GM18519 (cell line): Measurements from ENCODE around the gene LPXN.

ENCODE experiments used
- ATAC-seq: cut with Tn5 transposase; IDR thresholded peaks from one replicate; pipeline ENCODE4 v1.9.1; 2021; ENCODE audit warnings: mild to moderate bottlenecking, moderate library complexity; ENCODE audit not compliant: unreplicated experiment, low FRiP score

The LPXN gene

GRCh38 chr11:58525037-58525614 is 50.5 kb downstream of the LPXN start:
- ATAC-seq, result peak; percentile 91

GRCh38 chr11:58524232-58525036 is 51.2 kb downstream of the LPXN start:
- ATAC-seq, result peak; percentile 17

DNA sequence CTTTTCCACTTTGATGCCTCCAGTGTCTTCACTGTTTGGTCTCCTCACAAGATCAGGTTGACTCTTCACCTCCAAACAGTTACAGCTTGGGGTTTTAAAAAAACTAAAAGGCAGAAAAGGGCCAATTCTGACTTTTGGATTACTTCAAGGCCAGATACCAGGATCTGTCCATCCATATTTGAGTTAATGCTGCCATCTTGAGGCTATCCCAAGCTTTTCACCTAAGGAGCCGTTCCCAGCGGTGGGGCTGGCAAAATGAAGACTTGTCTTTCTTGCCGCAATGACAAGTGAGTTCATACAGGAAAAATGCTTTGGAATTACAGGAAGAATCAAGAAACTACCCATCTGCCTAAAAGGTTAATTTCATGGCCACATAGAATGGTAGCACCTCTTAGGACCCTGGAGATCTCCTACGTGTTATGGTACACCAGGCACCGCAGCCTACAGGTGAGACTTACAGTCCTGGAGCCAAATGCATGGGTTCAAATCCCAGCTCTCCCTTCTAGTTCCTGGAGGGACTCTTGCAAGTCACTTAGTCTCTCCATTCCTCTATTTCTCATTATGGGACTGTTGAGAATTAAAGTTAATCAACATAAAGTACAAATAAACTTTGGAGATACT is 61.8 kb downstream of the LPXN start:
- peak; percentile 67 for ATAC-seq

GRCh38 chr11:58511636-58512035 is 64.0 kb downstream of the LPXN start:
- ATAC-seq, result no peak

- ATAC-seq, result no peak
These were observed 65.9 kb downstream of the LPXN start for GRCh38 chr11:58509748-58510147.

- ATAC-seq, result no peak
These were observed 66.8 kb downstream of the LPXN start for GRCh38 chr11:58508814-58509213.

- ATAC-seq, result no peak
These were observed 67.7 kb downstream of the LPXN start, which contains the start of gene OR5B21 for GRCh38 chr11:58508005-58508404. Gene OR5B21, minus strand, starts transcription at chr11:58508105. Its CDS starts 0 bp downstream, at chr11:58508105.

DNA sequence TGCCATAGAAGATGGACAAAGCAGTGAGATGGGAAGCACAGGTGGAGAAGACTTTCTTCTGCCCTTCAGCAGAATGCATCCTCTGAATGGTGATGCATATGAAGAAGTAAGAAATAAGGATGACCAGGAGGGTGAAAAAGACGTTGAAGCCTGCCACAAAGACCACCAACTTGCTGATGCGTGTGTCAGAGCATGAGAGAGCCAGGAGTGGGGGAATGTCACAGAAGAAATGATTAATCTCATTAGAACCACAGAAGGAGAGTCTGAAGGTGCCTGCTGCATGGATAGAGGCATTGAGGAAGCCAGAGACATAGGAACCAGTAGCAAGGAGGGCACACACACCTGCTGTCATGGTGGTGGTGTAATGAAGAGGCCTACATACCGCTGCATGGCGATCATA is 68.3 kb downstream of the LPXN start:
- ATAC-seq, result no peak

DNA sequence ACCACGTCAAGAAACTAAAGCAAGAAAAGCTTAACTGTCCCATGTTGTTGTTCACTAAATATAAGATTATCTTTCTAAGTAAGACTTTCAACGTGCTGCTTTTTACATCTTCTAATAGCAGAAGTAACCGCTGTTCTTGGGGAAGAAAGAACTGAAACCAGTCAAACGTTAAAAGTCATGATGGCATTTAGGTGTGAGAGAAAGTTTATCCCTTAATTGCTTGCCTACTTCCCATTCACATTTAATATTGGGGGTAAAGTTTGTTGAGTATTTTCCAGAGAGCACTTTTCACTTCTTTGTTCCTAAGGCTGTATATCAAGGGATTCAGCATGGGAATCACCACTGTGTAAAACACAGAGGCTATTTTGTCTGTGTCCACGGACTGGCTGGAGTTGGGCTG is 68.7 kb downstream of the LPXN start:
- ATAC-seq, result peak; percentile 46

GRCh38 chr11:58505849-58506248 is 69.8 kb downstream of the LPXN start:
- ATAC-seq, result no peak

- ATAC-seq, result no peak
These were observed 71.4 kb downstream of the LPXN start for GRCh38 chr11:58504232-58504631.

- peak; percentile 95 for ATAC-seq
These were observed 72.2 kb downstream of the LPXN start for GRCh38 chr11:58503361-58503856.

- ATAC-seq, result no peak
These were observed 73.7 kb downstream of the LPXN start for GRCh38 chr11:58502004-58502403.

- ATAC-seq, result no peak
These were observed 77.2 kb downstream of the LPXN start for GRCh38 chr11:58498464-58498863.

DNA sequence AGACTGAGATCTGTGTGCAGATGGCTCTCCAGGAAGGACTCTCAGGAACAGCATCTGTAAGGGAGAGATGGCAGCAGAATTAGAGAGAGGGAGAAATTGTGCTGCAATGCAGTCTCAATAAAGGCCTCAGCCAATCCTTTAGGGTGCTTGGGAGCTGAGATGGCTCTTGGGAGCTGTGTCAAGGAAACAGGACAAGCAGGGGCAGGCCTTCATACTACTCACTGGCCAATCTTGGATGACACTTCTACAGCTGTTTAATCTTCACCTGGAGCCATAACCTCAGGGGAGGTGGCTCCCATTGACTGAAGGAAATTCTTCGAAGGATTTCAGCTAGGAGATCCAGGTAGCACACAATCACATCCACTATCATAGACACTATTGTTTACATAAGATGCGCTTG is 77.7 kb downstream of the LPXN start:
- ATAC-seq, result no peak

DNA sequence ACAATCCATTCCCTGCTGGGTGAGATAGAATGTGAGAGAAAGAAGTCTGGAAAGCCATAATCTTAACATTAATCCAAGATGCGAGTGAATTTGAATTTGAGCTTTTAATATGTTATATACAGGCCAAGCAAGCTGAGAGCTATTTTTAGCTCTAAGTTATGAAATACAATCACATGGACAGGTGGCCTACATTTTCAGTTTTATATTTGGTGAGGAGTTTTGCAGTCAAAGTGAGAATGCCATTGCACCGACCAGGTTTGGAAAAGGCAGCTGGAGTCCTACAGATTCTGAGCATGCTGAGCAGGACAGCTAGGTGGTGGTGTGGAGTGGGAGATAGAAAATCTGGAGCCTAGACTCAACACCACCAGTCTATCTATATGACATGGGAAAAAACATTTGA is 79.8 kb downstream of the LPXN start:
- no peak for ATAC-seq

GRCh38 chr11:58494101-58494500 is 81.6 kb downstream of the LPXN start:
- ATAC-seq, result no peak

GRCh38 chr11:58493676-58494075 is 82.0 kb downstream of the LPXN start:
- ATAC-seq, result no peak

DNA sequence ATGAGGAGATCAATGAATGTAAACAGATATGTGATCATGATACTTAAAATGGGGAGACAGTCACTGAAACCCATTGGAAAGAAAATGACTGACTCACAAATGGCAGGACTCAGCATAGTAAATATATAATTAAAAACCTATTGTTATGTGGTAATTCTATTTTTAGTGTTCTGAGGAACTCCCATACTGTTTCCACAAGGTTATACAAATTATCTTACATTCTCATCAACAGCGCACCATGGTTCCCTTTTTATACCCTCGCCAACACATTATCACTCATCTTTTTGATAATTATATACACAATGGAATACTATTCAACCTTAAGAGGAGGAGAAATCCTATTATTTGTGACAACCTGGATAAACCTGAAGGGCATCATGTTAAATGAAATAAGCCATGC is 84.8 kb downstream of the LPXN start:
- ATAC-seq, result no peak

DNA sequence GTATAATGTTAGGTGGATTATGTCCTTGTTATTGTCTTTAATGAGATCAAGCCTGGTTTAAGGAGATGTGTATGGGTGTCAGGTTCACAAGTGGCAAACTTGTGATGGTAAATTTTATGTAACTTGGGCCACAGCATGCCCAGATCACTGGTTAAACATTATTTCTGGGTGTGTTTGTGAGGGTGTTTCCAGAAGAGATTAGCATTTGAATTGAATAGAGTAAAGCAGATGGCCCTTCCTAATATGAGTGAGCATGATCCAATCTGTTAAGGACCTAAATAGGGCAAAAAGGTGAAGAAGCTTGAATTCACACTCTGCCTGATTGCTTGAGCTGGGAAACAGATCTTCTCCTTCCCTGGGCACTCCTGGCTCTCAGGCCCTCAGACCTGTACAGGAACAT is 88.5 kb downstream of the LPXN start:
- ATAC-seq, result no peak

GRCh38 chr11:58485961-58486360 is 89.7 kb downstream of the LPXN start:
- ATAC-seq, result no peak
